GM18858 (cell line): ENCODE measurements around the gene TSPAN10.

Experiments used
- ATAC-seq: cut with Tn5 transposase; IDR thresholded peaks from one replicate; pipeline ENCODE4 v1.9.1; 2021; ENCODE audit not compliant: unreplicated experiment

The TSPAN10 gene

GRCh38 chr17:81685108-81685507 is 48.1 kb downstream of the TSPAN10 start:
- ATAC-seq: no peak

DNA sequence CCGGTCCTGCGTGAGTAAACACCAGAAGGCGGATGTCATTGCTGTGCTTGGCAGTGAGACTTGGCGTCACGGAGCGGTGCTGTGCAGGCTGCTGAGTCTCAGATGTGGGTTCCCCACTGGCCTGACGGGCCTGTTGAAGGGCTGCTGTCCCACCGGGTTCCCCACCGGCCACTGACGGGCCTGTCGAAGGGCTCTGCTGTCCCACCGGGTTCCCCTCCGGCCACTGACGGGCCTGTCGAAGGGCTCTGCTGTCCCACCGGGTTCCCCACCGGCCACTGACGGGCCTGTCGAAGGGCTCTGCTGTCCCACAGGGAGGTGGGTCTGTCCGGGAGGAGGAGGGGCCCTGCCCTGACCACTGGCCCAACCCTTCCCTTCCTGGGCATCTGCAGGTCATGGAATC is 49.6 kb downstream of the TSPAN10 start:
- no peak for ATAC-seq

DNA sequence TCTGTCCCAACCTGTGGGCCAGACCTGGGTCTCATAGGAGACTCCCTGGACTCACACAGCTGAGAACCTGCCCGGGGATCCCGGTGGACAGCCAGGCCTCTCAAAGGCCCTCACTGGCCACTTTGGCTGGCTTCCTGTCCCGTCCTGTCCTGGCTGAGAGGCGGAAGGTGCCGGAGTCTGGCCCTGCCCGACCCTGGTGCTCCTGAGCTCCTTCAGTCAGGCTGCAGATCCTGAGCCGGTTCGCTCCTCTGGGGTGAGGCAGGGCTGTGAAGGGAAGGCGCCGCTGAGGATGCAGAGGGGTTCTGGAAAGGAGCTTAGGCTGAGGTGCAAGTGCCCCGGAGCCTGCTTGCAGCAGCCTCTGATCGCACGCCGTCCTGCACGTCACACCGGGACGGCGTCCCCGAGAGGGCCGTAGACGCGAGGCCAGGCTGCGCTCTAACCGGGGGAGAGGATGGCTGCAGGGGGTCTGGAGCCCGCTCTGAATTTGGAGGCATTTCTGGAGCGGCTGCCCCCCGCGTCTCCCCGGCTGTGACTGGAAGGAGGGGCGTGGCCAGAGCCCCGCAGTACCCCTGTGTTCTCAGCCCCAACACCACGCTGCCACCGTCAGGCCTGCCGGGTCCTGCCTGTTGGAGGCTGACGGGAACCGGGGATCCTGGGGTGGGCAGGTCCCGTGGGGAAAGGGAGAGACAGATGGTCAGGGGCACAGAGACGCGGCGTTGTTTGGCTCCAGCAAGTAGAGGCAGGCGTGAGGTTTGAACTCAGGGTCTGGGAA is 51.0 kb downstream of the TSPAN10 start:
- ATAC-seq: no peak

GRCh38 chr17:81688616-81689015 is 51.6 kb downstream of the TSPAN10 start:
- no peak for ATAC-seq

GRCh38 chr17:81690066-81690465 is 53.1 kb downstream of the TSPAN10 start:
- ATAC-seq: no peak

GRCh38 chr17:81690549-81690948 is 53.6 kb downstream of the TSPAN10 start:
- ATAC-seq: no peak

DNA sequence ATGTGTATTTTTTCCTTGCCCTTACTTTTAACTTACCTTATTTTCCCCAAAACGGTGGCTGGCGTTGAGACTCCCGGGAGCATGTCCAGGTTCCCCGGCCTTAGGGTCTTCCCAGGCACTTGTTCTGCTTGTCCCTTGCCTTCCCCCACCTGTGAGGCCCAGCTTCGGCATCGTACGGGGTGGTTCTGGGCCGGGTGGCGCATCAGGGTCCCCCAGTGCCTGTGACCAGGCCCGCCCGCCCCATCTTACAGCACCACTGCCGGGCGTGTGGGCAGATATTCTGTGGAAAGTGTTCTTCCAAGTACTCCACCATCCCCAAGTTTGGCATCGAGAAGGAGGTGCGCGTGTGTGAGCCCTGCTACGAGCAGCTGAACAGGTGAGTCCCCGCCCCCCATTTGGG is 54.2 kb downstream of the TSPAN10 start:
- no peak for ATAC-seq

DNA sequence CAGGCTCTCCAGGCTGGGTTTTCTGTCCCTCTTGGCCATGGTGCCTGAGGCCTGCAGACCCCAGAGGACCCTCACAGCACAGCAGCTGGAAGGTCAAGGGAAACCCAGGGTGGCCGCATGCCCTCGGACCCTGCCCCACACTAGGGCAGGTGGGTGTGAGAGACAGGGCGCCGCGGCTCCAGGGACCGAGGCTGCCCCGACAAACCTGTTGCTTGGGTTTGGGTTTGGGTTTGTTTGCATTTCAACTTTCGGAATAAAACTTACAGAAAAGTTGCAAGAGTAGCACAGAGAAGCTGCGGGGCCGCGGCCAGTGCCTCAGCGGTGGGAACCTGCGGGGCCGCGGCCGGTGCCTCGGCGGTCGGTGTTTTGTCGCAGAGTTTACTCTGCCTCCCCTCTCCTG is 54.6 kb downstream of the TSPAN10 start:
- no peak for ATAC-seq

- ATAC-seq: no peak
Measured at GRCh38 chr17:81693509-81694210, 56.7 kb downstream of the TSPAN10 start.

DNA sequence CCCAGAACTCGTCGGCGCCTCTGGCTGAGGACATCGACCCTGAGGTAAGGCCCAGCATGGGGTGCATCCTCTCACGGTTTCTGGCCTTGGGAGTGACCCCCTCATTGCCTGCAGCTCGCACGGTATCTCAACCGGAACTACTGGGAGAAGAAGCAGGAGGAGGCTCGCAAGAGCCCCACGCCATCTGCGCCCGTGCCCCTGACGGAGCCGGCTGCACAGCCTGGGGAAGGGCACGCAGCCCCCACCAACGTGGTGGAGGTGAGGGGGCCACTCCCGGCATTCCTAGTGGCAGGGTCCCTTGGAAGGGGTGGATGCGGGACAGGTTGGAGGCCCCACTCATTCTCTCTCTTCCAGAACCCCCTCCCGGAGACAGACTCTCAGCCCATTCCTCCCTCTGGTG is 57.8 kb downstream of the TSPAN10 start:
- ATAC-seq: no peak

GRCh38 chr17:81695211-81695610 is 58.2 kb downstream of the TSPAN10 start:
- no peak for ATAC-seq

DNA sequence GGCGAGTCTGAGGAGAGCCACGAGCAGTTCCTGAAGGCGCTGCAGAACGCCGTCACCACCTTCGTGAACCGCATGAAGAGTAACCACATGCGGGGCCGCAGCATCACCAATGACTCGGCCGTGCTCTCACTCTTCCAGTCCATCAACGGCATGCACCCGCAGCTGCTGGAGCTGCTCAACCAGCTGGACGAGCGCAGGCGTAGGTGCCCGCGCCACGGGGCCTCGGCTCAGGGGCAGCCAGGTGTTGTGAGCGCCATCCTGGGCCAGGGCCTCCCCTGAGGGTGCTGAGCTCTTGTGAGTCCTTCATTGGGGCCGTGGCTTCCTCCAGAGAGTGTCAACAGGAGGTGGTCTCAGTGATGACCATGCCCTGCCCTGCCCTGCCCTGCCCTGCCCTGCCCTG is 58.8 kb downstream of the TSPAN10 start:
- ATAC-seq: no peak

GRCh38 chr17:81696218-81696941 is 59.4 kb downstream of the TSPAN10 start:
- ATAC-seq: no peak

- ATAC-seq: no peak
Measured at GRCh38 chr17:81697261-81698044, 60.5 kb downstream of the TSPAN10 start.
